Effector memory CD4-positive, alpha-beta T cell (primary cell): ENCODE measurements around the gene TSPAN5.
"Not testable (repeated sequence)": the region's sequence is repeated elsewhere in the genome, so short reads cannot be mapped to it uniquely, and the experiment has no call there.

Experiments used
- DNase-seq, 3 donors: peaks; one replicate each; pipeline ENCODE4 v3.0.0-alpha.2; 2020
- H3K27ac ChIP-seq: 2 replicates; pipeline ENCODE4 v1.7.0; 2013; ENCODE audit warnings: mild to moderate bottlenecking, low read length, moderate library complexity; ENCODE audit not compliant: insufficient read depth, poor library complexity, severe bottlenecking
- H3K27me3 ChIP-seq: replicated peaks from 2 replicates; pipeline ENCODE4 v1.7.0; 2013; ENCODE audit warnings: mild to moderate bottlenecking, low read length; ENCODE audit not compliant: insufficient read depth, control insufficient read depth, poor library complexity, severe bottlenecking
- H3K36me3 ChIP-seq: 2 replicates; pipeline ENCODE4 v1.7.0; 2013; ENCODE audit warnings: mild to moderate bottlenecking, low read length, moderate library complexity; ENCODE audit not compliant: control insufficient read depth, insufficient read depth
- H3K4me1 ChIP-seq: 2 replicates; pipeline ENCODE4 v1.7.0; 2013; ENCODE audit warnings: low read length, mild to moderate bottlenecking; ENCODE audit not compliant: control insufficient read depth, insufficient read depth, poor library complexity, severe bottlenecking
- H3K4me3 ChIP-seq: 2 replicates; pipeline ENCODE4 v1.7.0; 2013; ENCODE audit warnings: low read length, low read depth, mild to moderate bottlenecking; ENCODE audit not compliant: insufficient read depth, poor library complexity, severe bottlenecking
- H3K9me3 ChIP-seq: 2 replicates; pipeline ENCODE4 v1.7.0; 2013; ENCODE audit warnings: mild to moderate bottlenecking, low read length, moderate library complexity; ENCODE audit not compliant: control insufficient read depth

TSPAN5 gene

DNA sequence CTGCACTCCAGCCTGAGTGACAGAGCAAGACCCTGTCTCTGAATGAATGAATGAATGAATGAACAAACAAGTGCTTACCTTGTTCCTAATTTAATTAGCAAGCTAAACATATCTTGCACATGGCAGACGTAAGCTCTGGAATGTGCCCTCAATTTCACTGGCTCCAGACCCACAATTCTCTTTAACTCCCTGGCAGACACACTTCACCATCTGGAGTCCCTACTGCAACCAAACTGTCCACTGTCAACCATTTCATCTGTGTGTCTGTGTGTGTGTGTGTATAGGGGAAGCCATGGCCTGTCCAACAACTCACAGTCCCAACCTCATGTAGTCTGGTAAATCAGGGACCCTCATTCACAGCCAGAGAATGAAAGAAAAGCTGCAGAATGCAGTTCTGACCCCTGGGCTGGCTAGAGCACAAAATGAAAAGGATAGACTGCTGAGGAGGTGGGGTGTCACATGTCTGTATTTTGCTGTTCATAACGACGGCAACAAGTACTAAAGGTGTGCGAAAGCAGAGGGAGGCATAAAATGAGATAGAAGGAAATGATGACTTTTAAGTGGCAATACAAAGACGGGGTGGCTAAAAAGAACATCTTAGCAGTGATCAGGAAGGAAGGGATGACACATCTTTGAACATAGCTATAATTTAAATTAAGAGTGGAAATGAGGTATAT is 114.1 kb downstream of the TSPAN5 start:
- Histone ChIP-seq H3K4me1 (no peaks in the 10 kb centered on the region), H3K4me3 (no peak overlapping the region), H3K27me3 (no peaks in the 10 kb centered on the region), H3K27ac (no peak overlapping the region), H3K36me3 (no peaks in the 10 kb centered on the region), H3K9me3 (no peaks in the 10 kb centered on the region)
- DNase-seq: no peak

DNA sequence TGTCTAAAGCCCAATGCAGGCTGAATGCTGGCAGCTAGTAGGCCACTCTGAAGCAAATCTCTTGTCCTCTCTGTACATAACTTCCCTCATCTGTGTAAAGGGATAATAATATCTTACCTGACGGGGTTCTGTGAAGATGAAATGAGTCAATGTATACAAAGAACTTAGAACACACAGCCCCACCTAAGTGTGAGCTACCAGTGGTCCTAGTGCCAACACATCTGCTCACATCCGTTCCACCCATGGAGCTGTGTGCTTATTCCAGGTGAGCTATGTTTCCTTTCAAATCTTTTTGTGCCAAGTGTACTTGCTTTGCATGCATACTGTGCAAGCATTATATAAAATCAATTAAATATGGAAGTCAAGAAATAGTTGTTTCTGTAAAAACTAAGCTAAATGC is 116.4 kb downstream of the TSPAN5 start:
- no peak for DNase-seq
- no peaks in the 10 kb centered on the region for H3K4me1 ChIP-seq
- no peaks in the 10 kb centered on the region for H3K27me3 ChIP-seq
- no peaks in the 10 kb centered on the region for H3K9me3 ChIP-seq
- H3K4me3 ChIP-seq: no peak overlapping the region
- no peaks in the 10 kb centered on the region for H3K36me3 ChIP-seq
- no peak overlapping the region for H3K27ac ChIP-seq

DNA sequence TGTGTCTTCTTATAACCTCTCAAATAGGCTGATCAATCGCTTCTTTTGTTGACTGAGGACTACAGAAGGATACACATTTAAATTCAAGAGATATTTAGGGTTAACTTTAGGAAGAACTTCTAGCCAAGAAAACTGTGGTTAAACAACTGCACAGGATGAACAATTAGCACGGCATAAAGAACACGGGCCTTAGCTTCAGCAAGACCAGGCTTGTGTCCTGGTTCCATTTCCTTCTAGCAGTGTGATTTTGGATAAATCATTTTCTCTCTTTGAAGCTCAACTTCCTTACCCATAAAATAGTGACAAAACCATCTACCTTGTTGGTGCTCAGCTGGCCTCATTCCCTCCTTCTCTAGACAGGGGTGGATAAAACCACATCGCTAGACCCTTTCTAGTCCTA is 117.6 kb downstream of the TSPAN5 start:
- Histone ChIP-seq H3K4me3 (no peak overlapping the region), H3K4me1 (no peaks in the 10 kb centered on the region), H3K9me3 (no peaks in the 10 kb centered on the region), H3K27ac (no peak overlapping the region), H3K27me3 (no peaks in the 10 kb centered on the region), H3K36me3 (no peaks in the 10 kb centered on the region)
- DNase-seq: no peak

DNA sequence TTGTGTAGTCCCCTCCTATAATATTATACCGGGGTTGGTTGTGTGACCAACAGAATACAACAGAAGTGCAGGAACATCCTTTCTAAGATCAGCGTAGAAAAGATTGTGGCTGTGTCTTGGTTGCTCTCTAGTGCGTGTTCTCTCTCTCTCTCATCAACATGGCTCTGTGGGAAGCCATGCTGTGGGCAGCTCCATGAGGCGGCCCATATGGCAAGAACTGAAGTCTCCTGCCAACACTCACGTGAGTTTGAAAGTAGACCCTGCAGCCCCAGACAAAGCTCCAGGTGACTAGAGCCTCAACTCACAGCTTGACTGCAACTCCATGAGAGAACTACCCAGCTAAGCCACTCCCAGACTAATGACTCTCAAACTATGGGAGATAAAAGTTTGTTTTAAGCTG is 118.7 kb downstream of the TSPAN5 start:
- no peak overlapping the region for H3K4me3 ChIP-seq
- no peak overlapping the region for H3K27ac ChIP-seq
- no peaks in the 10 kb centered on the region for H3K4me1 ChIP-seq
- no peaks in the 10 kb centered on the region for H3K9me3 ChIP-seq
- no peaks in the 10 kb centered on the region for H3K36me3 ChIP-seq
- no peaks in the 10 kb centered on the region for H3K27me3 ChIP-seq
- DNase-seq: no peak

DNA sequence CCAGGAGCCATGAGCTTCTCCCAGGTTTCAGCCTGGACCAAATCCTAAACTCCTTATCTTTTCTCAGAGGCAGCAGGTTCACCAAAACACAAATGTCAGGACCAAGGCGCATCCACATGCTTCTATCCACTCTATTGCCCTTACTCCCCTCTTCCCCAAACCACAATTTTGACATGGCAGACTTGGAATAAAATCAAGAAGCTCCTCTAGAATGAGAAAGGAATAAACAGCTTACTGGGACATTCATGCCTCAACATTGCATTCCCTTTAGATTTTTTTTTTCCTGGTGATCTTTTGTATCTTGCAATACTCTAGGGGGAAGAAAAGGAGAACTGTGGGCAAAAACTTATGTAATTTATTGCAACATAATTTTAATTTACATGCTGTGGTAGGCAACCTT is 119.1 kb downstream of the TSPAN5 start:
- no peak for DNase-seq
- Histone ChIP-seq H3K9me3 (no peaks in the 10 kb centered on the region), H3K4me1 (no peaks in the 10 kb centered on the region), H3K4me3 (no peak overlapping the region), H3K27me3 (no peaks in the 10 kb centered on the region), H3K27ac (no peak overlapping the region), H3K36me3 (no peaks in the 10 kb centered on the region)

DNA sequence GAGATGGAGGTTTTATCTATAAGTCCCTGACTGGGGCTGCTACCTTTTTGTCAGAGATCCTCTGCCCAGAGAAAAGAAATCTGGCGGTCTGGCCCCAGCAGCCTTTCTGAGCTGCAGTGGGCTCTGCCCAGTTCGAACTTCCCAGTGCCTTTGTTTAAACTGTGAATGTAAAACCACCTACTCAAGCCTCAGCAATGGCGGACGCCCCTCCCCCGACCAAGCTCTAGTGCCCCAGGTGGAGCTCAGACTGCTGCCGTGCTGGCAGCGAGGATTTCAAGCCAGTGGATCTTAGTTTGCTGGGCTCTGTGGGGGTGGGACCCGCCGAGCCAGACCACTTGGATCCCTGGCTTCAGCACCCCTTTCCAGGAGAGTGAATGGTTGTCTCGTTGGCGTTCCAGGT is 121.8 kb downstream of the TSPAN5 start:
- Histone ChIP-seq H3K27ac (no peak overlapping the region), H3K36me3 (no peaks in the 10 kb centered on the region), H3K4me1 (no peaks in the 10 kb centered on the region), H3K27me3 (no peaks in the 10 kb centered on the region), H3K4me3 (no peak overlapping the region), H3K9me3 (no peaks in the 10 kb centered on the region)
- no peak for DNase-seq

DNA sequence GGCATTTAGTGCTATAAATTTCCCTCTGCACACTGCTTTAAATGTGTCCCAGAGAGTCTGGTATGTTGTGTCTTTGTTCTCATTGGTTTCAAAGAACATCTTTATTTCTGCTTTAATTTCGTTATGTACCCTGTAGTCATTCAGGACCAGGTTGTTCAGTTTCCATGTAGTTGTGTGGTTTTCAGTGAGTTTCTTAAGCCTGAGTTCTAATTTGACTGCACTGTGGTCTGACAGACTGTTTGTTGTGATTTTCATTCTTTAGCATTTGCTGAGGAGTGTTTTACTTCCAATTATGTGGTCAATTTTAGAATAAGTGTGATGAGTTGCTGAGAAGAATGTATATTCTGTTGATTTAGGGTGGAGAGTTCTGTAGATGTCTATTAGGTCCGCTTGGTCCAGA is 124.3 kb downstream of the TSPAN5 start:
- H3K4me1 ChIP-seq, H3K9me3 ChIP-seq, H3K4me3 ChIP-seq, H3K27ac ChIP-seq, DNase-seq, H3K36me3 ChIP-seq, H3K27me3 ChIP-seq: not testable (repeated sequence)

DNA sequence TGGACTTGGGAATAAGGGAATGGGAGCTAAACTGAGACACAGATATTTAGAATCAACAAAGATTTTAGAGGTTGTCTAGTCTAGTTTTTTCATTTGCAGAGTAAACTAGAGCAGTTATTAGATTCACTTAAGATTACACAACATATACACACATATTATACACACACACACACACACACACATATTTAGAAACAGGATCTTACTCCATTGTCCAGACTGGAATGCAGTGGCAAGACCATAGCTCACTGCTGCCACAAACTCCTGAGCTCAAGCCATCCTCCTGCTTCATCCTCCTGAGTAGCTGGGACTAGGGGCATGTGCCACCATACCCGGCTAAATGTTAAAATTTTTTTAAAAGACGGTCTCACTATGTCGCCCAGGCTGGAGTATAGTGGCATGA is 127.8 kb downstream of the TSPAN5 start:
- H3K9me3 ChIP-seq: no peaks in the 10 kb centered on the region
- no peaks in the 10 kb centered on the region for H3K4me1 ChIP-seq
- H3K4me3 ChIP-seq: no peak overlapping the region
- no peak for DNase-seq
- no peak overlapping the region for H3K27ac ChIP-seq
- H3K27me3 ChIP-seq: no peaks in the 10 kb centered on the region
- H3K36me3 ChIP-seq: no peaks in the 10 kb centered on the region

DNA sequence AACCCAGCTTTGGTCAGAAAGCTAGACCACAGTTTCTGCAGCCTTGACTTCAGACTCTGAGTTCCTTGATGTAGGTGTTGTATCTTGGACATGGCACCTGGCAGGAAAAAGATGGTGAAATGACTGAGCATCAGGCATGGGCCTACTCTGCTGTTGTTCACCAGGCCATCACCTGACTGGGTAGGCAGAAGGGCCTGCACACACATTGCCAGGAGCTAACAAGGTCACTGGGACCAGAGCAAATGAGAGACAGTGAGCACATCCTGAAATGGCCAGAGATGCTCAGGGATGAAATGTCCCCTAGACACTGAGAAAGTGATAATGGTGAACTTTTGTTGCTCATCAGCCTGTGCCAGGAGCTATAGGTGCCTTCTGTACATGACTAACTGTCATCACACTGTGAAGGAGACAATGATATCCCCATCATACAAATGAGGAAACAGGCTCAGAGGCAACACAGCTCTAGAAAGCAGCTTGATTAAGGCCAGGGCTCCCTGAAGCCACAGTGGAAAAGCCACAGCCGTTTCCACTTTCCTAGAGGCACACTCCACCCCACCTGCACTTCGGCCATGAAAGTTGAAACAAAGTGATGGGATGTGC is 128.3 kb downstream of the TSPAN5 start:
- DNase-seq: no peak
- H3K27me3 ChIP-seq: no peaks in the 10 kb centered on the region
- no peak overlapping the region for H3K4me3 ChIP-seq
- H3K4me1 ChIP-seq: no peaks in the 10 kb centered on the region
- no peak overlapping the region for H3K27ac ChIP-seq
- H3K36me3 ChIP-seq: no peaks in the 10 kb centered on the region
- no peaks in the 10 kb centered on the region for H3K9me3 ChIP-seq

DNA sequence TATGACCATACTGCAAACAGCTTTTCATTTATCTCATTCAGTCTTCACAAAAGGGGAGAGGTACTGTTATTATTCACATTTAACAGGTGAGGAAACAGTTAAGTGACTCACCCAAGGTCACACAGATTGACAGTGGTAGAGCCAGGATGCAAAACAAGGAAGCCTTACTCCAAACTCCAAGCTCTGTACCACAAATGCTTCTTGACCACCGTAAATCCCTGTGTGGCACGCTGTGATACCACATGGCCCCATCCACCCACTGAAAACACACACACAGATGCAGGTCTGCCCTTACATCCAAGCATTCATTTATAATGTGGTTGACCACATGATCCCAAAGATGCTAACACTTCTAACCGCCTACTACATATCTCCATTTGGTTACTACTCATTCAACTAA is 129.5 kb downstream of the TSPAN5 start:
- H3K4me1 ChIP-seq: no peaks in the 10 kb centered on the region

More for the DNA sequence above, 129.5 kb downstream of the TSPAN5 start:
- Histone ChIP-seq H3K36me3 (no peaks in the 10 kb centered on the region), H3K27me3 (no peaks in the 10 kb centered on the region), H3K4me3 (no peak overlapping the region), H3K9me3 (no peaks in the 10 kb centered on the region), H3K27ac (no peak overlapping the region)
- no peak for DNase-seq
